Heart left ventricle (tissue), 13 donors: Measurements from ENCODE around the gene MUL1.

Source experiments
- CTCF ChIP-seq, 12 donors: fragments of 200-600 bp; sonication (generic) in 4 of 12; IDR thresholded peaks; one replicate each; pipeline versions ENCODE4 v1.5.0 to v1.8.0; 2018 to 2022; ENCODE audit warnings: antibody characterized with exemption in 12 of 12, mild to moderate bottlenecking in 5 of 12
- POLR2A ChIP-seq, 2 donors: fragments of 450-650 bp; IDR thresholded peaks; one replicate each; pipeline ENCODE4 v1.6.1; 2017; ENCODE audit warnings: antibody characterized with exemption in 2 of 2, mild to moderate bottlenecking in 2 of 2, moderate library complexity in 2 of 2
- donor health status: ischemic (EF 13 %, LVEDD 7.1; RV severe dilation, severe dysfunction).
- donor health status: DM: no; HTN: yes; CAD: no.
- donor health status: DM: no; HTN: no; CAD: no.
- donor health status: ischemic (EF 25% LVEDD 6.9; RV normal size, moderate dysfunction).
- donor health status: ischemic (EF 25% LVEDD 5.7; RV mildly dilated, moderate dysfunction).
- donor health status: ischemic (EF 35%, LVEDD 5.7; RV mildly dilated, moderate dysfunction).
- donor health status: nonischemic (EF 11% LVEDD 7.7; RV severe dilation, severe dysfunction).
- donor health status: DM: yes; HTN: yes; CAD: no.
- donor health status: PGD.
- donor health status: ischemic (EF 29% LVEDD 5.4; RV normal size, mild dysfunction).
- donor health status: nonischemic (EF 23%, LVEDD 6.1; RV moderate dilation, normal function).

- TF ChIP-seq CTCF (IDR thresholded peaks at IDR 0.05) = no peak
- TF ChIP-seq POLR2A (IDR thresholded peaks at IDR 0.05) = no peak
Measured at GRCh38 chr1:20477348-20478056, 30.4 kb downstream of the MUL1 start.
